CD4-positive, alpha-beta T cell treated with Interferon alpha-2 for 1 hour (primary cell): Measurements from ENCODE around the gene VMAC.

Source experiments
- DNase-seq, 2 donors: peaks; one replicate each; pipeline ENCODE4 v3.0.0-alpha.2; 2020 to 2022

Gene VMAC

DNA sequence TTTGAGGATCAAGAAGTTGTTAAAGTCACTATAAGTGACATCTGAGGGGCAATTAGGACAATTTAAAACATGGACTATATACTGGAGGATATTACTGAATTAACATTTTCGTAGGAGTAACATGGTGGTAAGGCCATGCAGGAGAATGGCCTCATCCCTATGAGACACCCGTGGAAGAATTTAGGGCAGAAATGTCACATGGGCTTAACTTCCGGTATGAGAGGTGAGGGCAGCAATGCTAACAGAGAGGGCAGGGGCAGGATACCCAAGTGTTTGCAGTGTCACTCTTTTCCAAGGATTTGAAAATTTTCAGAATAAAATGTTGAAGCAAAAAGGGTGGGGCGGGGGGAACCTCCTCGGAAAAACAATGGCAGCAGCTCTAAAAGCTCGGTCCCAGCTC, 49.6 kb downstream of the VMAC start:
- no peak for DNase-seq

- no peak for DNase-seq
These were observed 50.9 kb downstream of the VMAC start for GRCh38 chr19:5955636-5955935.

- no peak for DNase-seq
These were observed 51.7 kb downstream of the VMAC start for GRCh38 chr19:5956323-5956722.

DNA sequence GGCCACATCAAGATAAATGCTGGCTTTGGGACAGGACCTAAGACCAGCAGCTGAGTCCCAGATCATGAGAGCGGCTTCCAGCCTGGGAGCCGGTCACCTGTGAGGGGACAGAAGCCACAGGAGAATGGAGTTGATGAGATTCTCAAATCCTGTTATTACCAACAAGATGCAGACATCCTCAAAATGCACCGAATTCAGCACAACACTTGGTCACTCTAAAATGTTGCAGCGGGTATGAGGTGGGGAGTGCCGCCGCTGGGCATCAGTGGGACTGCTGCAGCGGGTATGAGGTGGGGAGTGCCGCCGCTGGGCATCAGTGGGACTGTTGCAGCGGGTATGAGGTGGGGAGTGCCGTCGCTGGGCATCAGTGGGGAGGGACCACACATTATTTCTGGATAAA, 52.1 kb downstream of the VMAC start:
- no peak for DNase-seq

GRCh38 chr19:5957170-5957569, 52.5 kb downstream of the VMAC start:
- no peak for DNase-seq

- DNase-seq = no peak
These were observed 53.6 kb downstream of the VMAC start for GRCh38 chr19:5958074-5958850.

DNA sequence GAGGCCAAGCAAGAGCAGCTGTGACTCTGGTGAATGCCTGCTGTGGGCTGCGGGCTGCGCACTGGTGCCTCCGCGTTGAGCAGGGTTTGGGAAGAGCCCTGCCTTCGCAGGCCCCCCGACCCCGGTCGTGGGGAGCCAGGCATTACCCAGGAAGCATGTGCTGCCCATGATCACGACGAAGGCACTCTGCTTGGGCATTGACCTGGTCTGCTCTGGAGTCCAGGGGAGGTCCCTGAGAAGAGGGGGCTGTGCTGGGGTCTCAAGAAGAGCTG, 54.1 kb downstream of the VMAC start:
- no peak for DNase-seq

GRCh38 chr19:5959260-5960004, 54.8 kb downstream of the VMAC start:
- no peak for DNase-seq
